Measurements from ENCODE around the gene C1orf52. TPM values are rescaled to one million over a fixed set of nuclear protein-coding genes. Genes with fewer than 3 reads are reported as not detected.

C1orf52 gene
- total and polyA plus RNA-seq, 9 donors: 10.7 to 24.6 (median 20.1) TPM

- Histone ChIP-seq H3K9me3 (no peaks in the 10 kb centered on the region), H3K36me3 (no peaks in the 10 kb centered on the region), H3K27me3 (no peaks in the 10 kb centered on the region), H3K4me1 (ENCODE audit: insufficient read depth) (peaks cover 4% of the 10 kb centered on the region), H3K4me3 (no peak overlapping the region), H3K27ac (no peak overlapping the region)
- TF ChIP-seq POLR2A (IDR thresholded peaks at IDR 0.05) (no peak), CTCF (IDR thresholded peaks at IDR 0.05) (no peak), EP300 (IDR thresholded peaks at IDR 0.05) (no peak)
- intact Hi-C loops (cut with DNase I): no loop called here
- no peak for DNase-seq
- WGBS, 3 donors: 23 to 39% (median 32%) methylated on average over 5 of the region's 5 CpGs
Measured at GRCh38 chr1:85225624-85226380, 33.7 kb downstream of the C1orf52 start.

GRCh38 chr1:85224734-85225623 is 34.5 kb downstream of the C1orf52 start:
- DNase-seq: no peak
- intact Hi-C loops (cut with DNase I): no loop called here
- Histone ChIP-seq H3K27ac (no peak overlapping the region), H3K4me3 (no peak overlapping the region), H3K9me3 (no peaks in the 10 kb centered on the region), H3K4me1 (ENCODE audit: insufficient read depth) (peaks cover 4% of the 10 kb centered on the region), H3K36me3 (no peaks in the 10 kb centered on the region), H3K27me3 (no peaks in the 10 kb centered on the region)
- TF ChIP-seq CTCF (IDR thresholded peaks at IDR 0.05): no peak
- TF ChIP-seq EP300 (IDR thresholded peaks at IDR 0.05): no peak
- TF ChIP-seq POLR2A (IDR thresholded peaks at IDR 0.05): no peak
- 27 to 52% (median 31%) methylated on average over 3 of the region's 3 CpGs for WGBS, 3 donors

GRCh38 chr1:85224295-85224694 is 35.2 kb downstream of the C1orf52 start:
- no peak overlapping the region for H3K4me3 ChIP-seq
- H3K27ac ChIP-seq: no peak overlapping the region
- H3K4me1 ChIP-seq (ENCODE audit: insufficient read depth): peaks cover 4% of the 10 kb centered on the region
- intact Hi-C loops (cut with DNase I): no loop called here
- H3K27me3 ChIP-seq: no peaks in the 10 kb centered on the region
- DNase-seq: no peak
- no peaks in the 10 kb centered on the region for H3K9me3 ChIP-seq
- no peaks in the 10 kb centered on the region for H3K36me3 ChIP-seq
- TF ChIP-seq CTCF (IDR thresholded peaks at IDR 0.05) (no peak), EP300 (IDR thresholded peaks at IDR 0.05) (no peak), POLR2A (IDR thresholded peaks at IDR 0.05) (no peak)

- no peak for TF ChIP-seq POLR2A (IDR thresholded peaks at IDR 0.05)
- no peak for TF ChIP-seq CTCF (IDR thresholded peaks at IDR 0.05)
- TF ChIP-seq EP300 (IDR thresholded peaks at IDR 0.05): no peak
- Histone ChIP-seq H3K4me3 (no peak overlapping the region), H3K27me3 (no peaks in the 10 kb centered on the region), H3K4me1 (ENCODE audit: insufficient read depth) (peaks cover 4% of the 10 kb centered on the region), H3K27ac (no peak overlapping the region), H3K36me3 (no peaks in the 10 kb centered on the region), H3K9me3 (no peaks in the 10 kb centered on the region)
- intact Hi-C loops (cut with DNase I): no loop called here
- WGBS, 3 donors: 73 to 87% (median 73%) methylated on average over 5 of the region's 5 CpGs
- no peak for DNase-seq
Measured at GRCh38 chr1:85223334-85223733, 36.1 kb downstream of the C1orf52 start.

Data from ovary (tissue), 9 donors.